ENCODE results near the gene ARHGEF28.

Gene ARHGEF28

DNA sequence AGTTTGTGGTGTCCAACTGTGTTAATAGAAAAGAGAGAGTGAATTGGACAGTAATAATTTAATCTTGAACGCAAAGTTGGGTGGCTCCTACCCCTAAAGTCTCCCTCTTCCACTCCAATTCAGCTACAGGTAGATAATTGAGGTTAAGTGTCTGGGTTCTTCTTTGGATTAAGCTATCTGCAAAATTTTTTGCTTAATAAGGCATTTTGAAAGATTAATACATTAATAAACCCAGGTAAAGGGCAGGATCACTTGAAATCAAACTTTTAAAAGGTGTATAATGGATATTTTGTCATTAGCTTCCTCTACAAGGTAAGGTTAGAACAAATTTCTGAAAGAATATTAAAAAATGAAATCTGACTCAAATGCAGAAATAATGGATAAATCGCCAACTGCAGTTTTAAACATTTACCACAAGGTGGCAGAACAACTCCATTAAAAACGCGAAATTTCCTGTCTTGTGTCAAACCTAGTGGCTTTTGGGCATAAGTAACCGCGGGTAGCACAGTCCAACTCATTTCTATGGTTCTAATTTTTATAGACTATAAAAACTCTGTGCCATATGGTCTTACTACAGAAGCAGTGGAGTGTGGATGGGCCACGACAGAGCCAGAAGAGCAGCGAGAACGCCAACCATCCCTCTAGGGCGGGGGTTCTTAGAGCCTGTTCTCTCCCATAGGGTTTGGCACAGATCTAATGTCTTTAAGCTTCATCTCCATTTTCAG is 276.5 kb downstream of the ARHGEF28 start:
- no peak for TF ChIP-seq EZH2phosphoT487 (IDR thresholded peaks at IDR 0.05; ENCODE audit: low read length)
- TF ChIP-seq, protein P1, sequence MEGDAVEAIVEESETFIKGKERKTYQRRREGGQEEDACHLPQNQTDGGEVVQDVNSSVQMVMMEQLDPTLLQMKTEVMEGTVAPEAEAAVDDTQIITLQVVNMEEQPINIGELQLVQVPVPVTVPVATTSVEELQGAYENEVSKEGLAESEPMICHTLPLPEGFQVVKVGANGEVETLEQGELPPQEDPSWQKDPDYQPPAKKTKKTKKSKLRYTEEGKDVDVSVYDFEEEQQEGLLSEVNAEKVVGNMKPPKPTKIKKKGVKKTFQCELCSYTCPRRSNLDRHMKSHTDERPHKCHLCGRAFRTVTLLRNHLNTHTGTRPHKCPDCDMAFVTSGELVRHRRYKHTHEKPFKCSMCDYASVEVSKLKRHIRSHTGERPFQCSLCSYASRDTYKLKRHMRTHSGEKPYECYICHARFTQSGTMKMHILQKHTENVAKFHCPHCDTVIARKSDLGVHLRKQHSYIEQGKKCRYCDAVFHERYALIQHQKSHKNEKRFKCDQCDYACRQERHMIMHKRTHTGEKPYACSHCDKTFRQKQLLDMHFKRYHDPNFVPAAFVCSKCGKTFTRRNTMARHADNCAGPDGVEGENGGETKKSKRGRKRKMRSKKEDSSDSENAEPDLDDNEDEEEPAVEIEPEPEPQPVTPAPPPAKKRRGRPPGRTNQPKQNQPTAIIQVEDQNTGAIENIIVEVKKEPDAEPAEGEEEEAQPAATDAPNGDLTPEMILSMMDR (IDR thresholded peaks at IDR 0.05; ENCODE audit: low read length) = peak; percentile 78
- no peak for TF ChIP-seq EZH2 (optimal IDR thresholded peaks at IDR 0.05; ENCODE audit: low read depth, low read length)
- H3K4me1 ChIP-seq (ENCODE audit: low read length) = peaks cover 17% of the 10 kb centered on the region
- H2AFZ ChIP-seq (ENCODE audit: low read length) = no peak overlapping the region
- DNase-seq = peak; percentile 68
- peaks cover 3% of the 10 kb centered on the region; the same call in 1 of the 2 replicates for H3F3A ChIP-seq (ENCODE audit: insufficient read depth, low read length)
- H3K79me2 ChIP-seq (ENCODE audit: low read length) = no peaks in the 10 kb centered on the region
- no peaks in the 10 kb centered on the region for H4K20me1 ChIP-seq (ENCODE audit: insufficient read depth, low read length)
- H3K36me3 ChIP-seq (replicated peaks; ENCODE audit: insufficient read depth, low read length) = no peaks in the 10 kb centered on the region
- no peaks in the 10 kb centered on the region for H3K9me3 ChIP-seq (replicated peaks; ENCODE audit: insufficient read depth, low read length)
- no peak overlapping the region for H3K9ac ChIP-seq (ENCODE audit: low read length)
- no peaks in the 10 kb centered on the region for H3K9me2 ChIP-seq (replicated peaks; ENCODE audit: insufficient read depth, low read length)
- no peak overlapping the region for H3K27ac ChIP-seq (ENCODE audit: low read length)
- H3K4me2 ChIP-seq (ENCODE audit: low read depth, low read length) = no peak overlapping the region
- H3K27me3 ChIP-seq (replicated peaks; ENCODE audit: insufficient read depth, low read length) = no peaks in the 10 kb centered on the region
- no peak overlapping the region for H3K4me3 ChIP-seq (ENCODE audit: low read length)

DNA sequence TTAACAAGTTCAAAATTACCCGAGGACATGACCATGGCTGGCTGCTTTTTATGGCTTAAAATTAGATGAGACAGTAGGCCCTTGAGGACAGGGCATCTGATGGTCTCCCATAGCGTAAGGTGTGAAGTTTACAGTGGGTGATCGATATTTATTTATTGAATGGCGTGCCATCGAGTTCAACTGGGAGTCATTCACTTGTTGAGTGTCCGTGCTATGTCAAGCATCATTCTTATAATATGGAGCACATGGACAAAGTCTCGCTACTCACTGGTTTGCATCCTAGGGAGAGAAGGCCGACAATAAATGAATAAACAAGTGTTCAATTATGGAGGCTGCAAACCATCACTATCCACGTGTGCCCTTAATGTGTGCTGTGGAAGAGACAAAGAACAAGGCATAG is 277.2 kb downstream of the ARHGEF28 start:
- Histone ChIP-seq H4K20me1 (ENCODE audit: insufficient read depth, low read length) (no peaks in the 10 kb centered on the region), H3K79me2 (ENCODE audit: low read length) (no peaks in the 10 kb centered on the region), H3K27me3 (replicated peaks; ENCODE audit: insufficient read depth, low read length) (no peaks in the 10 kb centered on the region), H3K9me2 (replicated peaks; ENCODE audit: insufficient read depth, low read length) (no peaks in the 10 kb centered on the region), H3K4me1 (ENCODE audit: low read length) (peaks cover 19% of the 10 kb centered on the region), H3K36me3 (replicated peaks; ENCODE audit: insufficient read depth, low read length) (no peaks in the 10 kb centered on the region), H3K4me2 (ENCODE audit: low read depth, low read length) (no peak overlapping the region), H3F3A (ENCODE audit: insufficient read depth, low read length) (peaks cover 3% of the 10 kb centered on the region; the same call in 1 of the 2 replicates), H3K4me3 (ENCODE audit: low read length) (no peak overlapping the region), H3K9ac (ENCODE audit: low read length) (no peak overlapping the region), H3K27ac (ENCODE audit: low read length) (no peak overlapping the region), H3K9me3 (replicated peaks; ENCODE audit: insufficient read depth, low read length) (no peaks in the 10 kb centered on the region), H2AFZ (ENCODE audit: low read length) (no peak overlapping the region)
- TF ChIP-seq, protein P1 (IDR thresholded peaks at IDR 0.05; ENCODE audit: low read length) = no peak
- no peak for TF ChIP-seq EZH2phosphoT487 (IDR thresholded peaks at IDR 0.05; ENCODE audit: low read length)
- no peak for TF ChIP-seq EZH2 (optimal IDR thresholded peaks at IDR 0.05; ENCODE audit: low read depth, low read length)
- DNase-seq = no peak

DNA sequence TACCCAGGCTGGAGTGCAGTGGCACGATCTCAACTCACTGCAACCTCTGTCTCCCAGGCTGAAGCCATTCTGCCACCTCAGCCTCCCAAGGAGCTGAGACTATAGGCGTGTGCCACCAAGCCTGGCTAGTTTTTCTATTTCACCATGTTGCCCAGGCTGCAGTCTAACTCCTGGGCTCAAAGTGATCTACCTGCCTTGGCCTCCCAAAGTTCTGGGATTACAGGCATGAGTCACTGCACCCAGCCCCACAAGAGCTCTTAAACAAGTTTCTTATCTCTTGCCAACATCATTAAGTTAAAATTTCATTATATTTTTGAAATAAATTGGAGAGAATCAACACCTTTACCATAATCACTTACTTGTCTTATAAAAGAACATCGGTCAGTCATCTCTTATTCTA is 280.3 kb downstream of the ARHGEF28 start:
- Histone ChIP-seq H3K4me1 (ENCODE audit: low read length) (peaks cover 12% of the 10 kb centered on the region), H4K20me1 (ENCODE audit: insufficient read depth, low read length) (no peaks in the 10 kb centered on the region), H2AFZ (ENCODE audit: low read length) (no peak overlapping the region), H3K79me2 (ENCODE audit: low read length) (no peaks in the 10 kb centered on the region), H3K4me2 (ENCODE audit: low read depth, low read length) (no peak overlapping the region), H3K9me2 (replicated peaks; ENCODE audit: insufficient read depth, low read length) (no peaks in the 10 kb centered on the region), H3K9ac (ENCODE audit: low read length) (no peak overlapping the region), H3K4me3 (ENCODE audit: low read length) (no peak overlapping the region), H3F3A (ENCODE audit: insufficient read depth, low read length) (no peaks in the 10 kb centered on the region), H3K9me3 (replicated peaks; ENCODE audit: insufficient read depth, low read length) (no peaks in the 10 kb centered on the region), H3K27me3 (replicated peaks; ENCODE audit: insufficient read depth, low read length) (no peaks in the 10 kb centered on the region), H3K36me3 (replicated peaks; ENCODE audit: insufficient read depth, low read length) (no peaks in the 10 kb centered on the region), H3K27ac (ENCODE audit: low read length) (no peak overlapping the region)
- no peak for DNase-seq
- no peak for TF ChIP-seq EZH2 (optimal IDR thresholded peaks at IDR 0.05; ENCODE audit: low read depth, low read length)
- TF ChIP-seq, protein P1 (IDR thresholded peaks at IDR 0.05; ENCODE audit: low read length) = no peak
- no peak for TF ChIP-seq EZH2phosphoT487 (IDR thresholded peaks at IDR 0.05; ENCODE audit: low read length)
